Stimulated activated CD8-positive, alpha-beta memory T cell treated with anti-CD3 and anti-CD28 coated beads, Interleukin-15, amount 100 ng/mL, for 4 hours (primary cell): Measurements from ENCODE around the gene IGSF23.
A peak's percentile ranks its signal among the peaks of the same experiment; 100 is the strongest.

Source experiments
- DNase-seq, 2 donors: peaks; one replicate each; pipeline ENCODE4 v3.0.0-alpha.2; 2020; ENCODE audit warnings: low read depth in 2 of 2

IGSF23 gene, protein sequence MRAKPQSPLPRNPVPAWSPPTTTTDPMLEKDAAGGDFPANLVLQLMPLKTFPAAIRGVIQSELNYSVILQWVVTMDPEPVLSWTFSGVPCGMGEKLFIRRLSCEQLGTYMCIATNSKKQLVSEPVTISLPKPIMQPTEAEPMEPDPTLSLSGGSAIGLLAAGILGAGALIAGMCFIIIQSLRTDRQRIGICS

DNA sequence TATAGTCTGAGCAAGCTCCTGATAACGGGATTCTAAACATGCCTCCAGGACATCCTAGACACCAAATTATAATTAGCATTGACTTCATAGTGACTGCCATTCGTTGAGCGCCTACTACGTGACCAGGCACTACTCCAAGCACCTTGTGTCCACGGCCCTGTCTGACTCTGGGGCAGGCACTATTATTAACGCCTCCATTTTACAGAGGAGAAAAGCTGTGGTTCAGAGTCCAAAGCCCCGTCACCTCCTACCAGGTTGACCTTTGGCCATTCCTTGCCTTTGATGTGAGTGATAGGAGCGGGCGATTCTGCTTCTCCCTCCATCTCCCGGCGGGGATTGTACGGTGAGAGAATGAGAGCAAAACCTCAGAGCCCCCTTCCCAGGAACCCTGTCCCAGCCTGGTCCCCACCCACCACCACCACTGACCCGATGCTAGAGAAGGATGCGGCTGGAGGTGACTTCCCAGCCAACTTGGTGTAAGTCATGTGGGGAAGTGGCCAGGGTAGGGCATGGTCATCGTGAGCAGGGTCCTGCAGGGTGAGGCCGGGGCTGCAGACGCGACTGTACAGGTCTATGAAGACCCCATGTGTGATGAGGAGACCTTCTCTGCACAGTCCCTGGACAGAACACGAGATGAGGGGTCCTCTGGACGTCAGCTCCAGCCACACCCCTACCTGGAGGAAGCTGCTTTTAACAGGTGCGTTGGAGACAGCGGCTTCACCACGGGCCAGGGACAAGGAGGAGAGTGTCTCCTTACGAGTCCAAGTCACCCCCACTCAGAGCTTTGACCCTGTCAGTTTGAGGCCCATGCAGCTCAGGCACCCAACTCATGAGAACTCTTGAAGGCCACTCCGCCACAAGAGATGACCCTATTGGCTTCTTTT, at the start of gene IGSF23:
Gene IGSF23, plus strand, starts transcription at position 269 of the 884 bp plus-strand sequence. Its CDS starts 83 bp downstream, at position 352.
- no peak for DNase-seq

DNA sequence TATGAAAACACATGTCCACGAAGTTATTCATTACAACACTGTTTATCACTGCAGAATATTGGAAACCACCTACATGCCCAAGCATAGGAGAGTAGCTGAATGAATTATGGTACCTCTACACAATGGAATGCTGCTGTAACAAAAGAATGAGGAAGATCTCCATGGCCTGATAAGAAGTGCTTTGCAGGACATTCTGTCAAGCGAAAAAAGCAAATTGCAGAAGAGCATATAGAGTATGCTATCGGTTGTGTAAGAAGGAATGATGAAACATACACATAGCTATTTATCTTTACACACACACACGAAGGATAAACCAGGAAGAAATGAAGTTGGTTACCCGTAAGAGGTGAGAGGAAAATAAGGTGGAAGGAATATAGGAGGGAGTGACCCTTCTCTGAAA, 46.4 kb upstream of the IGSF23 start:
- no peak for DNase-seq

DNA sequence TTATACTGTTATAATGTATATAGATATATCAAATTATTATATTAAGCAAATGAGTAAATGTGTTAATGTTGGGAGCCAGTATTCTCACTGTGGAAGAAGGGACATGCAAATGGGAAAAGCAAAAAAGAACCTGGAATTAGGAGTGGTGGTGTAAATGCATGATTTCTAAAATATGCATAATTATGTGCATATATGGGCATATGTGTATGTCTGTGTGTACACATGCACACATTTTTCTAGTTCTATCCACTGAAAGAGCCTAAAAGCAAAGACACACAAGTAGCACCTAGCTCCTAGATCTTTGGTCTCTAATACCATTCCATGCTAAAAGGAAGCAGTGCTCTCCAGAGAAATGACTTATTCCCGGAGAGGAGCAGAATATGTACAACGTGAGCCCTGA, 45.6 kb upstream of the IGSF23 start:
- DNase-seq: no peak

DNA sequence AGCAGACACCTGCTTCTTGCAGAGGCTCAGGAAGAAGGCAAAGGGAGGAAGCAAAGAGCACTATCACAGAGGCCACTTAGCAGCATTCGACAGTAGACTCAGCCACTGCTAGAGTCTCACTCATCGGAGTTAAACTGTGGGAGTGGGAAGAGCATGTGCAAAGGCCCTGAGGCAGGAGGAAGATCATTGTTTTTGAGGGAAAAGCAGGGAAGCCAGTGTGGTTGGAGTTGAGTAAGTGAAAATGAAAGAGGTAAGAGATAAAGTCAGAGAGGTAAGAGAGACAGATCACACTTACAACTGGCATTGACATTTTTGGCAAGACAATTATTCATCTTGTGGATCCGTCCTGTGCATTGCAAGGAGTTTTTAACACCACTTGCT, 42.8 kb upstream of the IGSF23 start:
- no peak for DNase-seq

DNA sequence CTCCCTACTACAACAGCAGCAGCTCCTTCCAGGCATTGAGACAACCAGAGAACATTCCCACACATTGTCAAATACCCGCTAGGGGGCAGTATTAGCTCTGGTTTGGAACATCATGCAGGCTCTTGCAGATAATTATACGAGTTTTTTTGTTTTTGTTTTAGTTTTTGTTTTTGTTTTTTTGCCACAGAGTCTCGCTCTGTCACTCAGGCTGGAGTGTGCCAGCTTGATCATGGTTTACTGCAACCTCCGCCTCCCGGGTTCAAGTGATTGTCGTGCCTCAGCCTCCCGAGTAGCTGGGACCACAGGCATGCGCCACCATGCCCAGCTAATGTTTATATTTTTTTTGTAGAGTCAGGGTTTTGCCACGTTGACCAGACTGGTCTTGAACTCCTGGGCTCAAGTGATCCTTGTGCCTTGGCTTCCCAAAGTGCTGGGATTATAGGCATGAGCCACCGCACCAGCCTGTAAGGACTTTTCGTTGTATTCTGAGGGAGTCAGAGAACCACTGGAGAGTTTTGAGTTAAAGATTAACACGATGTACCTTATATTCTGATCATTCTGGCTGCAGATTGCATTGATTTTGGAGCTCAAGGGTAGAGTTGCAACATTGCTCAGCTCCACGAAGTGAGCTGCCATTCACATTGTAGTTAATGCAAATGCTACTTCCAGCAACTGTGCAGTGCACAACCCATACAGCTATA, 42.2 kb upstream of the IGSF23 start:
- peak in 1 of 2 donors; percentile 17 for DNase-seq

DNA sequence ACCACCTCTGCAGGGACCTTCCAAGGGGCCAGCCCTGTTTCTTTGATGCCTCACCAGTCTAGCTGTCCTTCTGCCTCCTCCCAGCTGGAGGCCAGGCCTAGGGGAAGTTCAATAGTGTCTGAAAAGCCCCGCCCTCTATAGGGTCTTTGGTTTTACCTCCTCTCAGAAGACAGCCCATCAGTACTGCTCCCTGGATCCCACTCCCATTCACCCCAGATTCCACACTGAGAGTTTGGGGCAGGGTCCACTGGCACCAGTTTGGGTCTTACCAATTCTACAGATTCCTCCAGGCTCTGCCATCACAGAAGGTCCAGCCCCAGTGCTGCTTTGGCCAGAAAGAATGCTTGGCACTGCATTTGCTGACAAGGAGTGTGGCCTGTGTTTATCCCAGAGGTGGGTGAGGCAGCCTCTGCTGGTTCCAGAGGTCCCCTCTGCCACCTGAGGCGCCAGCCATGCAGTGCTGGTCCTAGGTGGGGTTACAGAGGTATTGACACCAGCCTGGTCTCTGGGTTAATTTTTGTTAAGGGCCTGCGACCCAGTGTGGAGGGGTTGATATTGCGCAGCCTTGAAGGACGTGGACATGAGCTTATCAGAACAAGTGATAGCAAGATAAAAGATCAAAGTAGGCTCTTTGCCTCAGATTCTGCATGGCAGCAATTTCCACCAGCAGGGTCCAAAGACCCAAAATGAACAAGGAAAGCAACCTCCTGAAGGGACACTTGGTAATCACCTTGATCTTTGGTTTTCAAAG, 41.4 kb upstream of the IGSF23 start:
- no peak for DNase-seq

DNA sequence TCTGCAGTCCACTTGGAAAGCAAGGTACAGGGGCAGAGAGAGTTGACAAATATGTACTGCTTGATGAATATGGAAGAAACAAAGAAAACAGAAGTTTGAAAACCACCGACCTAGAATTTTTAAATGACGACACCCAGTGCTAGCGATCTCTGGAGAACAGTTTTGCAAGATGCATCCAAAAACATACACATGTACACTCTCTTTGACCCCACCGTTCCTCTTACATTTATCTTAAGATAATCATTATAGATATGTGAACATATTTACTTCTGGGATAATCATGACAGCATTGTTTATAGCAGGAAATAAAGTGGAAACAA, 40.8 kb upstream of the IGSF23 start:
- no peak for DNase-seq

DNA sequence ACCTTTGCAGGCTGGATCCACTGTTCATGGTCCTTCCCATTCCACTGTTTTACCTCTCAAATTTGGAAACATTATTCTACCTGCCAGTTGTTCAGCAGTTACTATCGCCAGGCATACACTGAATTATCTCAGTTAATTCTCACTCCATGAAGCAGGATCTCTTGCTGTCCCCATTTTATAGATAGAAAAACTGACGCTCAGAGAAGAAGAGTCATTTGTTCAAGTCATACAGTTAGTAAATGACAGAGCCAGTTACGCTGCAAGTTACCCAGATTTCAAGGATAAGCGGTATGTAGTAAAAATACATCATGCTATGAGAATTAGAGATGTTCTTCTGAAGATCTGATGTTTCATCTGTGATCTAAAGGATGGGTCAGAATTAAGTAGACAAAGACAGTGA, 40.2 kb upstream of the IGSF23 start:
- no peak for DNase-seq

DNA sequence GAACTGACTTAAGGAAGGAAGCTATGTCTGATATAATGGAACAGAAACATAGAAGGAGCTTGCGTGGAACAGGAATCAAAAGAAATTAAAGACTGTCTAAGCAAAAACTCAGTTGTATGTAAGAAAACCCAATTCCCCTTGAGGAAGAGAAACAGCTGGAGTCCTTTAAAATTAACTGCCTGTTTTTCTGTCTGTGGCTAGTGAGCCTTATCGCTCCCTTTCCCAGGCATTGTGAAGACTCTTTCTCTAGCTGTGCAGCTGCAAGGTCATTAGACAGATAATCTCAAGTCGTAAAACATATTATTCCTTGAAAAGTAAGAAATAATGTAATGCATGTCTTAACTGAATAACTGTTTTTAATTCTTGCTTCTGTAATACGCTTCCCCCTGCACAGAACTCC, 39.7 kb upstream of the IGSF23 start:
- no peak for DNase-seq

DNA sequence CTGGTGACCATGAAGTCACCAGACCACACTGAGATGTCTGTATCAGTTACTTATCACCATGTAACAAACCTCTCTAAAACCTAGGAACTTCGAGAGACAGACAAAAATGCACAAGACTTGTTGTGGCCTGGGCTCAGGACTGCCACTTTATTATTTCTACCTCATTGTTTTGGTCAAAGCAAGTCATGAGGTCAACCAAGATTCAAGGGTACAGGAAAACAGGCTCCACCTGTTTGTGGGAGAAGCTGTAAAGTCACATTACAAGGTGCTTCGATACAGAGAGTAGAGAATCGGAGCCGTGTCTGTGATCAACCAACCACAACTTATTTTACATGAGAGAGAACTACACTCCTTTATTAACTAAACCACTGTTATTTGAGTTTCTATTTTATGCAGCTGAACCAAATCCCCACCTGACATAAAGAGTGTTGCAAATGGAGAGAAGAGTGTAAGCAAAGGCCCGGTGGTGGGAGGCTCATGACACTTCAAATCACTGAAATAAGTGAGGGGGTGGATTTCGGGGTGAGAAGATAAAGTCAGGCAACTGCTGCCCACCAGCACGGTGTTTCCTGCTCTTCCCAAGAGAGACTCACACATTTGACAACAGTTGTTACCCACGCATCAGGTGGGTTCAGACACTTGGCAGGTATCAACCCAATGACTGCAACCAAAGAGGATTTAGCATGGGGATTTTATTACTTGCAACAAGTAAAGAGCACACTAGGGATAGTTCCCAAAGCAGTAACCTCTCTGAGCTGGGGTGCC, 39.0 kb upstream of the IGSF23 start:
- no peak for DNase-seq

DNA sequence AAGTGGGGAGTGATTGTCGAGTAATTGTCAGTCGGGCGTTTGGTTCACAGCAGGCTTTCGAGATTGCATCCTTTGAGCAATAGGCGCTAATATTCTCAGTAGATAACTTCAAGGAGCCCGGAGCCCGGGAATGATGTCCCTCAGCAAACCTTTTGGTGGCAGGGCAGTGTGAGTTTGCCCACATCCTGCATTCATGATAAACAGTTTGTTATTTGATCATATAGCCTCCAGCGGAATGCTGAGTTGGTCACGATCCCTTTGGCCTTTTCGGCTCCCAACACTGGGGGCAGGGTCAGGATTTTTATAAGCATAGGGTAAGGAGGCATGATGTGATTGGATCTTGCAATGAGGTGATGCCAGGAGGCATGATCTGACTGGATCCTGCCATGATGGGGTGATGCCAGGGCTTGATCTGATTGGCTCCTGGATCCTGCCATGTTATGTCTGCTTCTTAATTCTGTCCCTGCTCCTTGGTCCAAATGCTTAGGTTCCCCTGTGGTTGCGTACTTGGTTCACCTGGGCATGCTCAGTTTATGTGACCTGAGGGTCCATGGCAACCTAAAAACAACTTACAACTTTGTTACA, 38.2 kb upstream of the IGSF23 start:
- DNase-seq: no peak

DNA sequence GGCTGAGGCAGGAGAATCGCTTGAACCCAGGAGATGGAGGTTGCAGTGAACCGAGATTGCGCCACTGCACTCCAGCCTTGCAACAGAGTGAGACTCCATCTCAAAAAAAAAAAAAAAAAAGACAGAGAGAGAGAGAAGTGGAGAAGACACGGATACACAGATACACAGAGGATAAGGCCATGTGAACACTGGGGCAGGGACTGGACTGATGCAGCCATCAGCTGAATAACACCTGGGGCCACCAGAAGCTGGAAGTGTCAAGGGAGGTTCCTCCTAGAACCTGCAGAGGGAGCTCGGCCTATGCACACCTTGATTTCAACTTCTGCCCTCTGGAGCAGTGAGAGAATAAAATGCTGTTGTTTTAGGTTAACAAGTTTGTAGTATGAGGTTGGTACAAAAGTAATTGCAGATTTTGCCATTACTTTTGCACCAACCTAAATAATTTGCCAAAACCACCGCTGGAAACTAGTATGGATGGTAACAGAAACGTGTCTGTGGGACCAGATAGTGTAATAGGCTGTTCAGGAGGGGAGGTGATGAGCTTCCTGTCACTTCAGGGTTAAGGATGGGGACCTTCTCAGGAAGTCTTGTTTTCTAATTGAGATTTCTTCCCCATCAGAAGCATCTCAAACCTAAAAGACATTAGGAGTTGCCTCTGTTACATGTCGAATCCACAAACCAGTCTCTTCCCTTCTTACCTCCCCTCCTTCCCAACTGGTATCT, 36.4 kb upstream of the IGSF23 start:
- DNase-seq: no peak

DNA sequence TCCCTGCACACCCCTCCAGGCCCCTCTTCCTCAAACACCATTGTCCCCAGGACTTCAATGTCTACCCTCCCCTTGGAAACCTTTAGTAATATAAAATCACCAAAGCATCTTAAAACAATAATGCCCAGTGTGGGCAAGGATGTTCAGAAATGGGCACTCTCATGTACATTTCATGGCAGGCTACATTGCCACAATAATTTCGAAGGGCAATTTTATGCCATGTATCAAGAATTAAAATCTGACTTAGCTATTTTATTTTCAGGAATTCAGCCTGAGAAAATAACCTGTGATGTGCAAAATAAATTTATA, 35.8 kb upstream of the IGSF23 start:
- DNase-seq: no peak

DNA sequence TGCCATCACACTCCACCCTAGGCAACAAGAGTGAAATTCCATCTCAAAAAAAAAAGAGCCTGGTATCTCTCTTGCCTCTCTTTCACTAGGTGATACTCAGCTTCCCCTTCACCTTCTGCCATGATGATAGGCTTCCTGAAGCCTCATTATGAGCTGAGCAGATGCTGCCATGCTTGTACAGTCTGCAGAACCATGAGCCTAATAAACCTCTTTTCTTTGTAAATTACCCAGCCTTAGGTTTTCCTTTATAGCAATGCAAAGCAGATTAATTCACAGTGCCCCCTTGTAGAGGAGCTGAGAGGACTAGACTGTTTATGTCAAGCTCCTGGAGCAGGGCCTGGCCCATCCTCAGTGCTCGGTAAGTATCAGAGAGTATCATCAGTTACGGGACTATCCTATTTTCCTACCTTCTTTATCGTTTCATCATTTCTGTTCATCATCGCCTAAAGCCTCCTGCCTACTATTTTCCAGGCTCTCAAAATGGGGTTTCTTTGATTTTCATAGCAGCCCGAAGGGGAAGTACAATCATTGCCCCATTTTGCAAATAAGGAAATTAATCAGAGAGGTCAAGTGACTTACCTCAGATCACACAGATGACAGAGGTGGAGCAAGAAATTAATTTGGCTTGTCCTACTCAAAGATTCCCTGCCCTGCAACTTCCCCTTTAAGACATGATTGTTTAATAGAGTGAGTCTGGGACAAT, 33.5 kb upstream of the IGSF23 start:
- DNase-seq: no peak

DNA sequence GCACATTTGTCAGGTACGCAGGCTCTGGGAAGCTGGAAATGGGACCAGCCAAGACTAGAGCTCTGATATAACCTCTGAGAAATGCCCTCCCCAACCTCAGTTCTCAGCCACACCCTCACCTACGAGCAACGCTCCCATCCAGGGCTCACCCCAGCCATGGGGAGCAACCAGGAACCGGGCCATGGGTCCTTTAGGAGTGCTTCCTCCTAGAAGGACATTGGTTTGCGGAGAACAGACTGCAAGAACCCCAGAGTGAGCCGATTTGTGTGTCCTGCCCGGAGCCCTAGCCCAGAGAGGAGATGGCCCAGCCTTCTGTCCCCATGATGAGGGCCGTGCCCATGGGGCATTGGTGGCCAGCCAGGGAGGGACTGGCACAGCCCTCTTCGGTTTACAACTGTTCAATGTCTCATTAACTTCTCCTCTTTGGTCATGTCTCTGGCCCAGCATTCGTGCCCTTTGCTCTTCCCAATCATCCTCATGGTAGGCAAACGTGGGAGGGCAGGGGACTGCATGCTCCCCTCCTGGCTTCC, 32.9 kb upstream of the IGSF23 start:
- no peak for DNase-seq

DNA sequence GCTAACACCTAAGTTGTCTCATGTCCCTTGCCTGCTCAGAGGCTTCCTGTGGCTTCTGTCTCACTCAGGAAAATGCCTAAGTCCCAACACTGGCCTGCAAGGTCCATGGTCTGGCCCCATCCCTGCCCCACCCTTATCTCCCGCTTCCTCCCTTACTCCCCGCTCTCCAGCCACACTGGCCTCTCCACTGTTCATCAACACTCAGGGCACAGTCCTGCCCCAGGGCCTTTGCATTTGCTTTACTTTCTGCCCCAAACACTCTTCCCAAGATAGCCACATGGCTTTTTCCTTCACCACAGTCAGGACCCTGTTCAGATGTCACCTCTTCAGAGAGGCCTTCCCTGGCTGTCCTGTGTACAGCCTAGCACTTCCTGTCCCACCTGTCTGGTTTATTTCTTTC, 32.1 kb upstream of the IGSF23 start:
- no peak for DNase-seq

DNA sequence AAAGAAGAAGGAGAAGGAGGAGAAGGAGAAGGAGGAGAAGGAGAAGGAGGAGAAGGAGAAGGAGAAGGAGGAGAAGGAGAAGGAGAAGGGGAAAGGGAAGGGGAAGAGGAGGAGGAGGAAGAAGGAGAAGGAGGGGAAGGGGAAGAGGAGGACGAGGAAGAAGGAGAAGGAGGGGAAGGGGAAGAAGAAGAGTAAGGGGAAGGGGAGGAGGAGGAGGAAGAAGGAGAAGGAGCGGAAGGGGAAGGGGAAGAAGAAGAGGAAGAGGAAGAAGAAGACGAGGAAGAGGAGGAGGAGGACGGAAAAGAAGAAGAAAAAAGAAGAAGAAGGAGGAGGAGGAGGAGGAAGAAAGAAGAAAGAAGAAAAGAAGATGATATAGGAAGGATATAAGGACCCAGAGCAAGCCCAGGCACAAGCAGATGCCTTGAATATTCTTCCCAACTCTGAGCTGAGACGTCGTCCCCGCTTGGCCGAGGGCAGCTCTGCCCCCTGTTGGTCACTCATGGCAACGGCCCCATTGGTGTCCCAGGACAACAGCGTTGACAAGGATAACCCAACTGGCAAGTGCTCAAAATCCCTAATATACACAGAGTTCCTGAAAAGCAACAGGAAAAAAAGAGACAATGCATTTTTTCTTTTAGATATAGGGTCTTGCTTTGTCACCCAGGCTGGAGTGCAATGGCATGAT, 30.6 kb upstream of the IGSF23 start:
- DNase-seq: no peak

DNA sequence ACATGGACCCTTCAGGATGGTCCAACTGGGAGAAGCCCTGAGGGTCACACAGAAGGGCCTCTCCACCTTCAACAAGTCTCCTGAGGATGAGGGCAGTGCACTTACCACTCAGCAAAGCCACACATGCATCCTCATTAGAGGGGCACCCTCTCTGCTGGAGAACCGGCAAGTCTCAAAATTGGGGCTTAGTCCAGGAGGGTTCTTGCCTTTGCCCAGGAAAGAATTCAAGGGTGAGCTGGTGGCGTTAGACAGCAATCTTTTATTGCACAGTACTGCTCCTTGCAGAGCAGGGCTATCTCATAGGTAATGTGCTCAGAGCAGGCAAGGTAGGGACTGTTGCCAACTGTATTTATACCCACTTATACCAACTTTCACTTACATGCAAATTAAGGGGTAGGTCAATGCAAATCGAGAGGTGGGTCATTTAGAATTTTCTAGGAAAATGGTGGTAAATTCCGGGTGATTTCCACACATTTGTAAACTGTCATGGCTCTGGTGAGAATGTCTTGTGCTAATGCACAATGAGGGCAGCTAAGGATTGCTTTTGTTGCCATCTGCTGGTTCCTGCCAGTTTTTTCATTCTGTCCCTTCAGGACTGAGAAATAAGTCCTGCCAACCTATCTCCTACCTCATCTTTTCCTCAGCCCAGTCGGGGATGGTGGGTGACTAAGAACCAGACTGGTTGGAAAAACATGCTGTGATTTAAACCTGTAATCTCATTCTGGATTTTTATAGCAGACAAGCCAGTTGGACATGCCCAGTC, 27.8 kb upstream of the IGSF23 start:
- no peak for DNase-seq
